GM23338 (cell line): ENCODE data around the gene LCN10. TPM values are rescaled to one million over a fixed set of nuclear protein-coding genes. Genes with fewer than 3 reads are reported as not detected.

Experiments used
- ATAC-seq: fragments of 200-7000 bp; cut with Tn5 transposase; 3 replicates; pipeline ENCODE4 v1.9.1; 2020
- DNase-seq: peaks from one replicate; pipeline ENCODE4 v3.0.0-alpha.2; 2015; ENCODE audit warnings: low spot score
- H2AFZ ChIP-seq: fragments of 200-600 bp; sonication (generic); 2 replicates; pipeline ENCODE4 v1.8.0; 2016; ENCODE audit warnings: antibody characterized with exemption, mild to moderate bottlenecking, moderate library complexity
- H3F3A ChIP-seq: fragments of 200-600 bp; sonication (generic); replicated peaks from 2 replicates; pipeline ENCODE4 v1.8.0; 2017; ENCODE audit warnings: antibody characterized with exemption, mixed run types, low read depth
- H3K27ac ChIP-seq: fragments of 200-600 bp; sonication (generic); 2 replicates; pipeline ENCODE4 v1.6.1; 2016; ENCODE audit warnings: low read depth
- H3K27me3 ChIP-seq: fragments of 200-600 bp; sonication (generic); 2 replicates; pipeline ENCODE4 v1.8.0; 2016; ENCODE audit warnings: mild to moderate bottlenecking, mixed run types, moderate library complexity; ENCODE audit not compliant: insufficient read depth
- H3K36me3 ChIP-seq: fragments of 200-600 bp; sonication (generic); 2 replicates; pipeline ENCODE4 v1.8.0; 2016; ENCODE audit warnings: mild to moderate bottlenecking; ENCODE audit not compliant: insufficient read depth
- H3K4me1 ChIP-seq: fragments of 200-600 bp; sonication (generic); 2 replicates; pipeline ENCODE4 v1.8.0; 2016; ENCODE audit warnings: mild to moderate bottlenecking, moderate library complexity; ENCODE audit not compliant: insufficient read depth
- H3K4me2 ChIP-seq: fragments of 200-600 bp; sonication (generic); 2 replicates; pipeline ENCODE4 v1.7.1; 2017; ENCODE audit warnings: mixed run types
- H3K4me3 ChIP-seq: fragments of 200-600 bp; sonication (generic); 2 replicates; pipeline ENCODE4 v1.6.1; 2016; ENCODE audit warnings: mixed run types
- H3K79me2 ChIP-seq: fragments of 200-600 bp; sonication (generic); replicated peaks from 2 replicates; pipeline ENCODE4 v1.8.0; 2017; ENCODE audit warnings: mild to moderate bottlenecking; ENCODE audit not compliant: insufficient read depth
- H3K9me2 ChIP-seq: fragments of 200-600 bp; sonication (generic); 2 replicates; pipeline ENCODE4 v1.8.0; 2017; ENCODE audit not compliant: insufficient read depth
- H4K20me1 ChIP-seq: fragments of 200-600 bp; sonication (generic); replicated peaks from 2 replicates; pipeline ENCODE4 v1.8.0; 2017; ENCODE audit warnings: mild to moderate bottlenecking; ENCODE audit not compliant: insufficient read depth
- H3K27ac Mint-ChIP-seq: 2 replicates; pipeline ENCODE4 v1.8.0; 2020; ENCODE audit warnings: inconsistent platforms, mild to moderate bottlenecking, moderate library complexity, mixed read lengths
- H3K27me3 Mint-ChIP-seq: 3 replicates; pipeline ENCODE4 v1.8.0; 2022; ENCODE audit warnings: low read depth, mild to moderate bottlenecking, moderate library complexity, mixed read lengths, inconsistent platforms; ENCODE audit not compliant: insufficient read depth, poor library complexity
- H3K36me3 Mint-ChIP-seq: 3 replicates; pipeline ENCODE4 v1.8.0; 2021; ENCODE audit warnings: low read depth, mild to moderate bottlenecking, inconsistent platforms, moderate library complexity, mixed read lengths
- H3K4me1 Mint-ChIP-seq: 3 replicates; pipeline ENCODE4 v1.8.0; 2020; ENCODE audit warnings: mild to moderate bottlenecking, inconsistent platforms, mixed read lengths
- H3K4me3 Mint-ChIP-seq: 3 replicates; pipeline ENCODE4 v1.8.0; 2021; ENCODE audit warnings: moderate library complexity, mild to moderate bottlenecking, inconsistent platforms, mixed read lengths
- H3K9me3 Mint-ChIP-seq: 3 replicates; pipeline ENCODE4 v1.8.0; 2020; ENCODE audit warnings: moderate library complexity, mild to moderate bottlenecking, inconsistent platforms, mixed read lengths
- CREB1 ChIP-seq: fragments of 250-450 bp; sonication (Bioruptor Pico); IDR thresholded peaks from 2 replicates; pipeline ENCODE4 v1.5.0; 2020; ENCODE audit warnings: low read depth, mild to moderate bottlenecking, moderate library complexity
- CTCF ChIP-seq, 2 experiments: fragments of 200-600 bp in 1 of 2; sonication (generic) in 1 of 2; conservative IDR thresholded peaks; 2 replicates each; pipeline versions ENCODE4 v1.5.1 to v1.6.1; 2016 to 2017; ENCODE audit warnings: antibody characterized with exemption in 2 of 2, low read depth in 2 of 2, mild to moderate bottlenecking in 2 of 2, moderate library complexity in 1 of 2
- ETS1 ChIP-seq: IDR thresholded peaks from 2 replicates; pipeline ENCODE4 v1.6.1; 2016; ENCODE audit warnings: antibody characterized with exemption
- EZH2 ChIP-seq: fragments of 200-600 bp; sonication (generic); IDR thresholded peaks from one replicate; pipeline ENCODE4 v1.8.0; 2017; ENCODE audit warnings: antibody characterized with exemption, mild to moderate bottlenecking, low read depth; ENCODE audit not compliant: unreplicated experiment
- EZH2phosphoT487 ChIP-seq: fragments of 200-600 bp; sonication (generic); IDR thresholded peaks from one replicate; pipeline ENCODE4 v1.8.1; 2018; ENCODE audit warnings: antibody characterized with exemption; ENCODE audit not compliant: unreplicated experiment
- JUNB ChIP-seq: IDR thresholded peaks from one replicate; pipeline ENCODE4 v1.6.1; 2016; ENCODE audit warnings: antibody characterized with exemption; ENCODE audit not compliant: unreplicated experiment
- NANOG ChIP-seq: IDR thresholded peaks from 2 replicates; pipeline ENCODE4 v1.6.1; 2016; ENCODE audit warnings: antibody characterized with exemption, borderline replicate concordance
- POLR2AphosphoS5 ChIP-seq: IDR thresholded peaks from 2 replicates; pipeline ENCODE4 v1.6.1; 2016; ENCODE audit warnings: antibody characterized with exemption, low read depth
- REST ChIP-seq: IDR thresholded peaks from one replicate; pipeline ENCODE4 v1.6.1; 2018; ENCODE audit warnings: antibody characterized with exemption; ENCODE audit not compliant: unreplicated experiment
- STAT1 ChIP-seq: IDR thresholded peaks from one replicate; pipeline ENCODE4 v1.6.1; 2016; ENCODE audit warnings: antibody characterized with exemption; ENCODE audit not compliant: unreplicated experiment
- ZNF114 ChIP-seq: fragments of 250-450 bp; sonication (Bioruptor Pico); IDR thresholded peaks from 2 replicates; pipeline ENCODE4 v1.5.0; 2020; ENCODE audit warnings: mild to moderate bottlenecking, moderate library complexity
- ZNF331 ChIP-seq: fragments of 250-450 bp; sonication (Bioruptor Pico); IDR thresholded peaks from 2 replicates; pipeline ENCODE4 v1.5.0; 2020; ENCODE audit warnings: low read depth, mild to moderate bottlenecking, moderate library complexity
- ZNF462 ChIP-seq: fragments of 250-450 bp; sonication (Bioruptor Pico); IDR thresholded peaks from 2 replicates; pipeline ENCODE4 v1.5.0; 2020; ENCODE audit warnings: mild to moderate bottlenecking, moderate library complexity
- polyA plus RNA-seq: library from polyadenylated mRNA; unstranded; fragments of >200 nt; fragmentation: Nextera tagmentation; extraction: Ambion mirVana; gene quantifications from 2 replicates; pipeline ENCODE4 v1.2.1, GENCODE V29; 2016
- total RNA-seq: library from RNA; depleted of rRNA; stranded (reverse); fragments of >200 nt; shearing (Covaris generic); gene quantifications from 2 replicates; pipeline ENCODE4 v1.2.3, GENCODE V29; 2014

The LCN10 gene
- total and polyA plus RNA-seq, 2 experiments from 2014 or later = 0.45 to 0.74 TPM

- no peaks in the 10 kb centered on the region for H3K36me3 Mint-ChIP-seq
- no peak for ATAC-seq
These were observed 33.2 kb downstream of the LCN10 start for GRCh38 chr9:136709454-136710109.

More at GRCh38 chr9:136709454-136710109, 33.2 kb downstream of the LCN10 start:
- Histone ChIP-seq H3K4me3 (no peak overlapping the region), H3K4me1 (peaks cover 4% of the 10 kb centered on the region; the same call in 1 of the 2 replicates), H2AFZ (no peak overlapping the region), H3K27ac (no peak overlapping the region), H3F3A (0 out of 2 replicates have a peak, but pooled peaks cover 7% of the 10 kb centered on the region), H3K9me2 (no peaks in the 10 kb centered on the region), H3K27me3 (peaks cover 13% of the 10 kb centered on the region), H3K36me3 (no peaks in the 10 kb centered on the region), H4K20me1 (peaks cover 7% of the 10 kb centered on the region), H3K79me2 (peaks cover 10% of the 10 kb centered on the region; the same call in 1 of the 2 replicates), H3K4me2 (no peak overlapping the region)
- Mint-ChIP-seq H3K9me3 (no peaks in the 10 kb centered on the region), H3K27me3 (peaks cover 13% of the 10 kb centered on the region), H3K4me3 (no peak overlapping the region), H3K27ac (no peak overlapping the region), H3K4me1 (peaks cover 3% of the 10 kb centered on the region; the same call in 2 of the 3 replicates)
- DNase-seq = no peak
- TF ChIP-seq NANOG (no peak), EZH2phosphoT487 (no peak), CTCF (conservative IDR thresholded peaks at IDR 0.05; ENCODE audit: low read depth in 2 of 2) (no peak), STAT1 (no peak), ZNF114 (no peak), CREB1 (CRISPR knock-in tag) (no peak), ZNF462 (CRISPR knock-in tag) (no peak), POLR2AphosphoS5 (no peak), EZH2 (no peak), REST (no peak), JUNB (no peak), ETS1 (no peak), ZNF331 (CRISPR knock-in tag) (no peak)
